Mesenchymal stem cell (in vitro differentiated cells and primary cell): Measurements from ENCODE around the gene FZD4.

Source experiments
- DNase-seq: peaks from one replicate; pipeline ENCODE4 v3.0.0-alpha.2; 2013
- H2AFZ ChIP-seq: one replicate; pipeline ENCODE4 v1.6.1; 2013; ENCODE audit warnings: low read depth, mild to moderate bottlenecking, control low read depth, inconsistent platforms, low read length, moderate library complexity
- H2AK5ac ChIP-seq: 2 replicates; pipeline ENCODE4 v1.6.1; 2013; ENCODE audit warnings: low read length, moderate library complexity, mild to moderate bottlenecking, inconsistent platforms; ENCODE audit not compliant: severe bottlenecking
- H2BK120ac ChIP-seq: one replicate; pipeline ENCODE4 v1.6.1; 2013; ENCODE audit warnings: low read depth, mild to moderate bottlenecking, inconsistent platforms, low read length, moderate library complexity
- H2BK12ac ChIP-seq, 2 experiments: one replicate each; pipeline ENCODE4 v1.6.1; 2013; ENCODE audit warnings: inconsistent platforms in 2 of 2, low read length in 2 of 2, mild to moderate bottlenecking in 2 of 2, moderate library complexity in 2 of 2, control low read depth in 1 of 2
- H2BK15ac ChIP-seq: one replicate; pipeline ENCODE4 v1.6.1; 2013; ENCODE audit warnings: mild to moderate bottlenecking, low read depth, inconsistent platforms; ENCODE audit not compliant: poor library complexity, severe bottlenecking
- H2BK5ac ChIP-seq: 2 replicates; pipeline ENCODE4 v1.6.1; 2013; ENCODE audit warnings: low read depth, mild to moderate bottlenecking, low read length, control low read depth, inconsistent platforms; ENCODE audit not compliant: poor library complexity, severe bottlenecking
- H3K14ac ChIP-seq, 2 experiments: one replicate each; pipeline ENCODE4 v1.6.1; 2013; ENCODE audit warnings: inconsistent platforms in 2 of 2, low read length in 2 of 2, control low read depth in 1 of 2, mild to moderate bottlenecking in 1 of 2, moderate library complexity in 1 of 2
- H3K18ac ChIP-seq, 2 experiments: one replicate each; pipeline ENCODE4 v1.6.1; 2013; ENCODE audit warnings: inconsistent platforms in 2 of 2, low read length in 2 of 2, control low read depth in 1 of 2, low read depth in 1 of 2, mild to moderate bottlenecking in 1 of 2
- H3K23ac ChIP-seq, 2 experiments: one replicate each; pipeline ENCODE4 v1.6.1; 2013; ENCODE audit warnings: inconsistent platforms in 2 of 2, low read length in 2 of 2, mild to moderate bottlenecking in 2 of 2, moderate library complexity in 2 of 2, control low read depth in 1 of 2
- H3K27ac ChIP-seq: 2 replicates; pipeline ENCODE4 v1.5.1; 2013; ENCODE audit warnings: mild to moderate bottlenecking, moderate library complexity, low read length, control low read depth, inconsistent platforms; ENCODE audit not compliant: poor library complexity, severe bottlenecking
- H3K27me3 ChIP-seq, 2 experiments: 2 replicates each; pipeline versions ENCODE4 v1.6.1 to v1.7.0; 2013; ENCODE audit warnings: low read length in 2 of 2, mild to moderate bottlenecking in 2 of 2, moderate library complexity in 2 of 2, control low read depth in 1 of 2, inconsistent platforms in 1 of 2; ENCODE audit not compliant: control insufficient read depth in 1 of 2, insufficient read depth in 1 of 2
- H3K36me3 ChIP-seq, 2 experiments: 2 replicates each; pipeline versions ENCODE4 v1.6.1 to v1.7.0; 2013; ENCODE audit warnings: low read length in 2 of 2, control low read depth in 1 of 2, inconsistent platforms in 1 of 2, low read depth in 1 of 2, mild to moderate bottlenecking in 1 of 2; ENCODE audit not compliant: insufficient read depth in 2 of 2, control insufficient read depth in 1 of 2
- H3K4ac ChIP-seq, 2 experiments: one replicate each; pipeline ENCODE4 v1.6.1; 2013; ENCODE audit warnings: inconsistent platforms in 2 of 2, low read length in 2 of 2, mild to moderate bottlenecking in 2 of 2, moderate library complexity in 2 of 2, control low read depth in 1 of 2, low read depth in 1 of 2
- H3K4me1 ChIP-seq: 2 replicates; pipeline ENCODE4 v1.6.1; 2013; ENCODE audit warnings: low read depth, low read length, control low read depth; ENCODE audit not compliant: control insufficient read depth, insufficient read depth
- H3K4me2 ChIP-seq: 2 replicates; pipeline ENCODE4 v1.6.1; 2013; ENCODE audit warnings: low read length, mild to moderate bottlenecking, inconsistent platforms; ENCODE audit not compliant: poor library complexity, severe bottlenecking
- H3K4me3 ChIP-seq, 2 experiments: 2 replicates each; pipeline versions ENCODE4 v1.5.1 to v1.7.0; 2013; ENCODE audit warnings: low read length in 2 of 2, mild to moderate bottlenecking in 2 of 2, control low read depth in 1 of 2, low read depth in 1 of 2; ENCODE audit not compliant: insufficient read depth in 1 of 2
- H3K79me1 ChIP-seq: replicated peaks from 2 replicates; pipeline ENCODE4 v1.6.1; 2013; ENCODE audit warnings: mild to moderate bottlenecking, control low read depth, low read length, inconsistent platforms; ENCODE audit not compliant: poor library complexity, severe bottlenecking
- H3K9ac ChIP-seq: 2 replicates; pipeline ENCODE4 v1.7.0; 2013; ENCODE audit warnings: mild to moderate bottlenecking, low read length, moderate library complexity
- H3K9me3 ChIP-seq: 2 replicates; pipeline ENCODE4 v1.7.0; 2013; ENCODE audit warnings: mild to moderate bottlenecking, low read length; ENCODE audit not compliant: control insufficient read depth
- H4K8ac ChIP-seq: one replicate; pipeline ENCODE4 v1.6.1; 2013; ENCODE audit warnings: inconsistent platforms, mild to moderate bottlenecking, low read length, moderate library complexity
- H4K91ac ChIP-seq: one replicate; pipeline ENCODE4 v1.6.1; 2013; ENCODE audit warnings: mild to moderate bottlenecking, low read length, inconsistent platforms
- WGBS: methylation state at CpG from one replicate; pipeline ENCODE4 v1.1.7; 2013; ENCODE audit warnings: mixed read lengths; 5-methylcytosine and 5-hydroxymethylcytosine counted together

Gene FZD4

DNA sequence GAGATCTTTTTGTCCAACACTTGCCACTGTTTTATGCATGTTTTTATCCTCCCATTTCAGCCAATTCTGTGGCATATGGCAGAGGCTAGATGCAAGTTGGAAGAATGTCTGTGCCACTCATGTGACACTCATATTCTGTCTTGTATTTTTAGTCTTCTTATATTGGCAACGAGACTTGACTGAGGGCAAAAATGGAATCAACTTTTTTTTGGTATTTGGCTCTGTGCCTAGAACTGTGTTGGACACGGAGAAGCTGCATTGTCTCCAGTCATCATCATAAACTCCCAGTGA lies 1.7 kb upstream of the FZD4 start:
- H3K23ac ChIP-seq = no peak overlapping the region
- H3K4ac ChIP-seq = no peak overlapping the region
- H3K18ac ChIP-seq = no peak overlapping the region
- no peak overlapping the region for H3K27ac ChIP-seq
- peak overlapping the region in 1 of 2 experiments; percentile 96 for H3K4me3 ChIP-seq
- H2BK5ac ChIP-seq = no peak overlapping the region
- no peak overlapping the region for H4K8ac ChIP-seq
- H2BK12ac ChIP-seq = no peak overlapping the region
- peak overlapping the region; percentile 94 for H3K9ac ChIP-seq
- H3K27me3 ChIP-seq = no peaks in the 10 kb centered on the region
- whole genome bisulfite sequencing = 94% methylated on average over 2 of the region's 2 CpGs
- peaks cover 5% of the 10 kb centered on the region for H3K79me1 ChIP-seq
- H3K4me2 ChIP-seq = no peak overlapping the region
- DNase-seq = no peak
- no peak overlapping the region for H4K91ac ChIP-seq
- H3K14ac ChIP-seq = no peak overlapping the region
- no peak overlapping the region for H2AK5ac ChIP-seq
- peaks cover 4 to 6% of the 10 kb centered on the region in 2 experiments for H3K36me3 ChIP-seq
- H3K4me1 ChIP-seq = peaks cover 11% of the 10 kb centered on the region
- H2AFZ ChIP-seq = no peak overlapping the region
- no peak overlapping the region for H2BK15ac ChIP-seq
- no peak overlapping the region for H2BK120ac ChIP-seq
- no peaks in the 10 kb centered on the region for H3K9me3 ChIP-seq

DNA sequence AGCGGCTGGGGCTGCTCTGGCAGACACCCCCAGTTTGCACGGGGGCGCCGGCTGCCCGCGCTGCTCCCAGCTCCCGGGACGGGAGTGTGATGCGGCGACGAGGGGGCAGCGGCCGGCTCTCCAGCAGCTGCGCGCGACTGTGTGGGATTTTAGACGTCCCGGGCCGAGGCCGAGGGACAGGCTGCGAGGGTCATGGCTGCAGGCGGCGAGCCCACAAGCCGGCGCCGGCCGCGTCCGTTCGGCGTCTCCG lies 159 bp downstream of the FZD4 start:
- Histone ChIP-seq H2BK12ac (no peak overlapping the region), H3K9ac (peak overlapping the region; percentile 89), H3K9me3 (no peaks in the 10 kb centered on the region), H3K4ac (peak overlapping the region in 1 of 2 experiments; percentile 76), H2AK5ac (no peak overlapping the region), H3K23ac (no peak overlapping the region), H2BK15ac (peak overlapping the region; percentile 18), H3K4me1 (peaks cover 11% of the 10 kb centered on the region), H4K91ac (peak overlapping the region; percentile 46), H3K79me1 (peaks cover 5% of the 10 kb centered on the region), H4K8ac (peak overlapping the region; percentile 39), H3K27ac (no peak overlapping the region), H3K18ac (peak overlapping the region; percentile 85 to 86), H2BK120ac (peak overlapping the region; percentile 62), H2AFZ (peak overlapping the region; percentile 77), H3K4me2 (peak overlapping the region; percentile 96), H3K36me3 (peaks cover 5 to 20% of the 10 kb centered on the region in 2 experiments), H3K27me3 (no peaks in the 10 kb centered on the region), H3K4me3 (peak overlapping the region; percentile 72 to 95), H3K14ac (peak overlapping the region; percentile 68 to 80), H2BK5ac (no peak overlapping the region)
- under 1% methylated on average over 21 of the region's 32 CpGs for WGBS
- no peak for DNase-seq

DNA sequence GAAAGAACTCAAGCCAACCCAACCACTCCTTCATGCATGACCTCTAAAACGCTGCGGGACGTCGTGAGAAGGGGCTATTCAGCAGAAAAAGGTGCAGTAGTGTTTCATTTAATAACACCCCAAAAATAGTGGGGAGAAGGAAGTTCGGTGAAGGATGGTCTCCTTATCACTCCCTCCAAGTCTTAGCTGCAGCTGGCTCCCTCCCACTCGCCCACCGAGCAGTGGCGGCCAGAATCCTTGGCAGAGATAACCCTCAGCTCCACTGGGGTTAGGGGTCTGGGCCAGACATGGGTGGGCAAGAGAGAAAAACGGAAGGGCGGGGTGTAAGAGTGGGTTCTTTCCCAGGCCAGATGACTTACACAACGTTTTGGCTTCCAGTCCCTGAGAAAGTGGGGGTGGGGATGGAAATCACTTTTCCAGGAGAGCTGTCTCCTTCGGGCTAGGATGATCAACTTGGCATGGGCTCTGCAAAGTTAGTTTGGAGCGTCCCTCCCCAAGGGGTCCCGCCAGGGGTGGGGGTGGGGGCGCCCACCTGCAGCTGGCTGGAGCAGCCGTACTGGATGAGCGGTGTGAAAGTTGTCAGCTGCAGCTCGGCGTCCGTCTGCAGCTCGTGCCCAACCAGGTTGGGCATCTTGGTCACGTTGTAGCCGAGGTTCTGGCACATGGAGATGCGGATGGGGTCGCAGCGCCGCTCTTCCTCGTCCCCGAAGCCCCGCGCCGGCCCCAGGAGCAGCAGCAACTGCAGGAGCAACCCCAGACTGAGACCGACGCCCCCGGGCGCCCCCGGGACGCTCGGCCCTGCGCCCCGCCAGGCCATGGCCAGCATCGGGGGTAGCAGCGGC lies 705 bp downstream of the FZD4 start:
- no peak overlapping the region for H3K27ac ChIP-seq
- no peak overlapping the region for H2BK15ac ChIP-seq
- H3K23ac ChIP-seq = peak overlapping the region in 1 of 2 experiments; percentile 19
- H3K9ac ChIP-seq = peak overlapping the region; percentile 89
- peaks cover 5 to 22% of the 10 kb centered on the region in 2 experiments for H3K36me3 ChIP-seq
- H2AFZ ChIP-seq = peak overlapping the region; percentile 77
- peak overlapping the region; percentile 68 to 80 for H3K14ac ChIP-seq
- H3K4me1 ChIP-seq = peaks cover 11% of the 10 kb centered on the region
- H3K9me3 ChIP-seq = no peaks in the 10 kb centered on the region
- peak overlapping the region; percentile 72 to 95 for H3K4me3 ChIP-seq
- peak overlapping the region; percentile 85 to 86 for H3K18ac ChIP-seq
- peak overlapping the region; percentile 46 for H4K91ac ChIP-seq
- no peak overlapping the region for H2AK5ac ChIP-seq
- H2BK5ac ChIP-seq = no peak overlapping the region
- peak; percentile 18 for DNase-seq
- H2BK120ac ChIP-seq = no peak overlapping the region
- H3K4me2 ChIP-seq = peak overlapping the region; percentile 96
- peak overlapping the region; percentile 50 for H4K8ac ChIP-seq
- H2BK12ac ChIP-seq = peak overlapping the region; percentile 29 to 38
- H3K4ac ChIP-seq = peak overlapping the region in 1 of 2 experiments; percentile 75
- peaks cover 5% of the 10 kb centered on the region for H3K79me1 ChIP-seq
- H3K27me3 ChIP-seq = no peaks in the 10 kb centered on the region
- WGBS = 9% methylated on average over 38 of the region's 43 CpGs

DNA sequence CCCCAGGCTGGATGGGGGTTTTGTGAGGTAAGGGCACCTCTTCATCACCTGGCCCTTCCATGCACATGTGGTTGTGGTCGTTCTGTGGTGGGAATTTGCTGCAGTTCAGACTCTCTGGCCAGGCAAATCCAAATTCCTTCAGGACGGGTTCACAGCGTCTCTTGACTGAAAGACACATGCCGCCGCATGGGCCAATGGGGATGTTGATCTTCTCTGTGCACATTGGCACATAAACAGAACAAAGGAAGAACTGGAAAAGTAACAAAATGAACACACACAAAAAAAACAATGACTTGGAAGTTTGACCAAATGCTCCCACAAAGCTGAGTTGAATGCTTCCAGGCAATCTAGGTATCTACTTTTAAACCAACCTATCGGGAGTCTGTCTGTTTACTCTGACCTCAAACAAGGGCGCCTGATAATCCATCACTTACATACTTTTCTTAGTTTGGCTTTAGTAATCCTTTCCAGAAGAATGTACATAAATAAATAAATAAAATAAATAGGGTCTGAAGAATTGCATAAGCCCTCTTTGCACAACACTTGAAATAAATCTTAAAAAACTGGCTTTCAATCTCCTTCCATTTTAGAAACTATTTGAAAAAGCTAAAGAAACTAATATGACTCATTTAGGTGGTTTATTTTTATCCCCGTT lies 2.8 kb downstream of the FZD4 start:
- no peak overlapping the region for H2BK5ac ChIP-seq
- H3K9ac ChIP-seq = peak overlapping the region; percentile 89
- H2BK15ac ChIP-seq = no peak overlapping the region
- peaks cover 5 to 33% of the 10 kb centered on the region in 2 experiments for H3K36me3 ChIP-seq
- H3K4me3 ChIP-seq = peak overlapping the region in 1 of 2 experiments; percentile 95
- H2BK12ac ChIP-seq = peak overlapping the region in 1 of 2 experiments; percentile 28
- H3K14ac ChIP-seq = no peak overlapping the region
- peaks cover 11% of the 10 kb centered on the region for H3K4me1 ChIP-seq
- no peak overlapping the region for H2AK5ac ChIP-seq
- no peak overlapping the region for H3K4me2 ChIP-seq
- H3K79me1 ChIP-seq = peaks cover 11% of the 10 kb centered on the region
- WGBS = 90% methylated on average over 6 of the region's 8 CpGs
- peak overlapping the region in 1 of 2 experiments; percentile 15 for H3K18ac ChIP-seq
- H4K91ac ChIP-seq = no peak overlapping the region
- no peaks in the 10 kb centered on the region for H3K27me3 ChIP-seq
- no peak overlapping the region for H3K4ac ChIP-seq
- H3K9me3 ChIP-seq = no peaks in the 10 kb centered on the region
- no peak overlapping the region for H3K27ac ChIP-seq
- no peak overlapping the region for H2BK120ac ChIP-seq
- peak; percentile 26 for DNase-seq
- no peak overlapping the region for H4K8ac ChIP-seq
- no peak overlapping the region for H2AFZ ChIP-seq
- H3K23ac ChIP-seq = no peak overlapping the region
